Adrenal gland (tissue), 12 donors: Measurements from ENCODE around the gene CD44. TPM values are rescaled to one million over a fixed set of nuclear protein-coding genes. Genes with fewer than 3 reads are reported as not detected.

Experiments
- DNase-seq, 7 donors: peaks; one replicate each; pipeline ENCODE4 v3.0.0-alpha.2; 2019 to 2020
- H3K27ac ChIP-seq, 5 donors: fragments of 200-600 bp; sonication (generic) in 4 of 5; 1 replicate in 3 of 5; 2 replicates in 2 of 5; pipeline versions ENCODE4 v1.5.1 to v1.8.0; 2016 to 2020; ENCODE audit warnings: mild to moderate bottlenecking in 1 of 5
- H3K27me3 ChIP-seq: fragments of 200-600 bp; 2 replicates; pipeline ENCODE4 v1.8.0; 2021
- H3K36me3 ChIP-seq, 2 donors: fragments of 200-600 bp; replicated peaks in 1 of 2; 1 replicate in 1 of 2; 2 replicates in 1 of 2; pipeline versions ENCODE4 v1.5.1 to v1.8.0; 2018 to 2022
- H3K4me1 ChIP-seq, 2 donors: fragments of 200-600 bp; replicated peaks in 1 of 2; 1 replicate in 1 of 2; 2 replicates in 1 of 2; pipeline versions ENCODE4 v1.5.1 to v1.8.0; 2018 to 2021
- H3K4me3 ChIP-seq, 4 donors: fragments of 200-600 bp; sonication (generic) in 3 of 4; one replicate each; pipeline ENCODE4 v1.5.1; 2016 to 2018
- H3K9me3 ChIP-seq, 3 donors: fragments of 200-600 bp; sonication (generic) in 1 of 3; replicated peaks in 1 of 3; 1 replicate in 2 of 3; 2 replicates in 1 of 3; pipeline versions ENCODE4 v1.5.1 to v1.8.0; 2016 to 2021
- CTCF ChIP-seq, 6 experiments: fragments of 450-650 bp in 4 of 6; fragments of 200-600 bp in 2 of 6; sonication (generic) in 1 of 6; IDR thresholded peaks; 1 replicate in 5 of 6; 2 replicates in 1 of 6; pipeline versions ENCODE4 v1.5.1 to v1.8.0; 2016 to 2021; ENCODE audit warnings: antibody characterized with exemption in 6 of 6, mild to moderate bottlenecking in 2 of 6, moderate library complexity in 1 of 6
- POLR2A ChIP-seq, 2 donors: fragments of 450-650 bp; IDR thresholded peaks; one replicate each; pipeline ENCODE4 v1.6.1; 2017; ENCODE audit warnings: antibody characterized with exemption in 2 of 2, mild to moderate bottlenecking in 2 of 2, moderate library complexity in 1 of 2
- WGBS, 4 donors: extraction: QIAGEN DNeasy Blood & Tissue Kit in 2 of 4; methylation state at CpG; one replicate each; pipeline versions ENCODE4 v1.1.5 to v1.1.7; 2013 to 2017; 5-methylcytosine and 5-hydroxymethylcytosine counted together
- intact Hi-C, 2 donors: fragments of 100-400 bp; cut with DNase I; formaldehyde crosslinking; loops; one replicate each; pipeline versions ENCODE4 v1.14.1 to v1.15.0; 2022 to 2023
- polyA plus RNA-seq, 3 donors: library from polyadenylated mRNA; stranded (reverse); fragments of 200-250 nt in 2 of 3; fragments of 350-450 nt in 1 of 3; fragmentation: Illumina TruSeq in 1 of 3; extraction: RNeasy Lipid Tissue Mini Kit (QIAGEN cat#74804) in 1 of 3; gene quantifications; one replicate each; pipeline ENCODE4 v1.2.3, GENCODE V29; 2013 to 2014
- total RNA-seq, 9 donors: library from RNA; depleted of rRNA in 4 of 9; stranded (reverse); fragments of >200 nt in 4 of 9; fragments of 120-200 nt in 1 of 9; fragmentation: NEBNext Ultra II Directional in 1 of 9; extraction: Animal tissue kit (Norgen Biotek cat#: 25700) in 1 of 9; gene quantifications; one replicate each; pipeline versions ENCODE4 v1.1.0 to v1.2.4, GENCODE V29; 2013 to 2023
- donor health status: healthy with polysubstance abuse.
- donor health status: Bipolar disorder and iron deficiency.
- donor health status: DM: yes; HTN: yes; CAD: no.
- donor health status: DM: no; HTN: no; CAD: no.
- donor health status: DM: no; HTN: no; CAD: no.
- donor health status: DM: yes; HTN: yes; CAD: no.

CD44 gene
- total and polyA plus RNA-seq, 12 donors, result 10.2 to 110 (median 77.5) TPM

GRCh38 chr11:35241531-35241930 is 102.6 kb downstream of the CD44 start:
- Histone ChIP-seq H3K36me3 (no peaks in the 10 kb centered on the region), H3K9me3 (no peaks in the 10 kb centered on the region), H3K4me1 (peaks cover 0 to 8% of the 10 kb centered on the region in 2 donors), H3K27me3 (no peaks in the 10 kb centered on the region), H3K27ac (no peak overlapping the region), H3K4me3 (no peak overlapping the region)
- TF ChIP-seq CTCF (IDR thresholded peaks at IDR 0.05) (no peak), POLR2A (IDR thresholded peaks at IDR 0.05) (no peak)
- intact Hi-C loops, result no loop called here
- no peak for DNase-seq
- WGBS, 4 donors, result 75 to 100% (median 84%) methylated on average over 1 of the region's 1 CpG

GRCh38 chr11:35242412-35243242 is 103.7 kb downstream of the CD44 start:
- peaks cover 0 to 8% of the 10 kb centered on the region in 2 donors for H3K4me1 ChIP-seq
- no peaks in the 10 kb centered on the region for H3K36me3 ChIP-seq
- 91 to 93% (median 92%) methylated on average over 3 of the region's 3 CpGs for WGBS, 4 donors
- no peak overlapping the region for H3K27ac ChIP-seq
- H3K4me3 ChIP-seq, result no peak overlapping the region
- no peaks in the 10 kb centered on the region for H3K27me3 ChIP-seq
- intact Hi-C loops, result no loop called here
- TF ChIP-seq POLR2A (IDR thresholded peaks at IDR 0.05), result no peak
- TF ChIP-seq CTCF (IDR thresholded peaks at IDR 0.05), result no peak
- no peaks in the 10 kb centered on the region for H3K9me3 ChIP-seq
- DNase-seq, result no peak

GRCh38 chr11:35243774-35244173 is 104.8 kb downstream of the CD44 start:
- 82 to 92% (median 89%) methylated on average over 2 of the region's 2 CpGs for WGBS, 4 donors
- Histone ChIP-seq H3K27ac (no peak overlapping the region), H3K9me3 (no peaks in the 10 kb centered on the region), H3K4me3 (no peak overlapping the region), H3K36me3 (no peaks in the 10 kb centered on the region), H3K27me3 (no peaks in the 10 kb centered on the region), H3K4me1 (no peaks in the 10 kb centered on the region)
- intact Hi-C loops, result no loop called here
- no peak for DNase-seq
- no peak for TF ChIP-seq POLR2A (IDR thresholded peaks at IDR 0.05)
- TF ChIP-seq CTCF (IDR thresholded peaks at IDR 0.05), result no peak

GRCh38 chr11:35245056-35245455 is 106.1 kb downstream of the CD44 start:
- no peak for DNase-seq
- H3K36me3 ChIP-seq, result no peaks in the 10 kb centered on the region

More at GRCh38 chr11:35245056-35245455, 106.1 kb downstream of the CD44 start:
- no peaks in the 10 kb centered on the region for H3K9me3 ChIP-seq
- intact Hi-C loops, result no loop called here
- no peaks in the 10 kb centered on the region for H3K4me1 ChIP-seq
- WGBS, 4 donors, result 86 to 94% (median 89%) methylated on average over 4 of the region's 4 CpGs
- no peak overlapping the region for H3K27ac ChIP-seq
- no peaks in the 10 kb centered on the region for H3K27me3 ChIP-seq
- TF ChIP-seq POLR2A (IDR thresholded peaks at IDR 0.05) (no peak), CTCF (IDR thresholded peaks at IDR 0.05) (no peak)
- no peak overlapping the region for H3K4me3 ChIP-seq
